NK-92 treated with Interleukin-12 subunit alpha and Interleukin-12 subunit beta, amount 100 ng/mL, for 24 hours (cell line): ENCODE data around the gene DMP1.

Experiments
- DNase-seq: peaks from one replicate; lab custom pipeline; 2025; lab: John Stamatoyannopoulos, UW

DMP1 gene

DNA sequence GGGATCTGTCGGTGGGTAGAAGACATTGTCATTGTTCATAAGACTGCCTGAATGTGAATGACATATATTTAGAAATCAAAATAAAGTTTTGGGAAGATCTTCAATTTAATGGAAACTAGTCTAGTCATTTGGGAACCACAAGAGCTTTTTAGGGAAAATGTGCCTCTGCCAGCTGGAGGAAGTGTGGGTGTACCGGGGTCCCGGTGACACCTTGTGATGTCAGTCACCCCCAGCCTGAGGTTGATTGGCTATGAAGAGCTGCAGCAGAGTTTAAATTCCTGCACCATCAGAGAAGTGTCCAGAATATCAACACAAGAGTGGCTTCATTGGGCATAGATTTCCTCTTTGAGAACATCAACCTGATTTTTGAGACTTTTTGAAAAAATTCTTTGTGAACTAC, at the start of gene DMP1:
TSS of gene DMP1 (plus strand) at position 301 of the 400 bp plus-strand sequence. CDS start 6,213 bp downstream, outside the sequence.
- DNase-seq = no peak

DNA sequence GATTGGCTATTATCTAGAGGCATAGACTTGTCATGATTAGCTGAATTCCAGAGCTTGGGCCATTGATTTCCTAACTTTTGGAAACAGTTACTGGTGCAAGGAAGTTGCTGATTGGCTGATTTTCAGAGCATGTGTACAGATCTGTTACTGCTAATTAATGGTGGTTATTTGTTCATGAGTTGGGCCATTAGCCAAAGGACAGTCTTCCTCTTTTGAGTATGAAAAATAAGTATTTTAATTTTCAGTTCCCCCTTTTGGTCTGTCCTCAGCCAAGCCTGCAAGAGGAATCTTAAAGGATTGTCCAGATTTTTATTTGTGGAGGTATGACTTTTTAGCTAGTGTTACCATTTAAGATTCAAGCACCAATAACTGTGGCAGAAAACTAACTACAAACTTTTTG, 48.7 kb upstream of the DMP1 start:
- no peak for DNase-seq

- DNase-seq = no peak
Observed at GRCh38 chr4:87608229-87608628, 41.9 kb upstream of the DMP1 start, which contains the start of gene DSPP. Gene DSPP (plus strand): TSS chr4:87608529. CDS start chr4:87610909, 2,380 bp downstream.

- DNase-seq = no peak
Observed at GRCh38 chr4:87614292-87614890, 35.7 kb upstream of the DMP1 start.

- DNase-seq = no peak
Observed at GRCh38 chr4:87616268-87616667, 33.8 kb upstream of the DMP1 start.

- DNase-seq = no peak
Observed at GRCh38 chr4:87620086-87620485, 30.0 kb upstream of the DMP1 start.

DNA sequence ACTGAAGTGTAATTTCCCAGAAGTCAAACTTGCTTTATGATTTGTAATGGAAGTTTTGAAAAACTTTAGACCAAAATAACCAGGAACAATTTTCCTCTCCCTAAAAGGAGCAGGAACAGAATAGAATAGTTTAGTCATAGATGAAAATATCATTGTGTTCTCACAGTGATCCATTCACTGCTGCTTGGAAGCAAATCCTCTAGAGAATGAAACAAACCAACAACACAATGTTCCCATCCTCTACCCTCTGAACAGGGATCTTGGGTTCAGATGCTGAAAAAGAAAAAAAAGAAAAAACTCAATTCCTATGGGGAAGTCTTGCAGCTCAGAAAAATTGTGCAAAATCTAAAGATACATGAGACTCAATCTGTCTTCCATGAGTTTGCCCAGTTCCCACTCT, 29.6 kb upstream of the DMP1 start:
- DNase-seq = no peak

DNA sequence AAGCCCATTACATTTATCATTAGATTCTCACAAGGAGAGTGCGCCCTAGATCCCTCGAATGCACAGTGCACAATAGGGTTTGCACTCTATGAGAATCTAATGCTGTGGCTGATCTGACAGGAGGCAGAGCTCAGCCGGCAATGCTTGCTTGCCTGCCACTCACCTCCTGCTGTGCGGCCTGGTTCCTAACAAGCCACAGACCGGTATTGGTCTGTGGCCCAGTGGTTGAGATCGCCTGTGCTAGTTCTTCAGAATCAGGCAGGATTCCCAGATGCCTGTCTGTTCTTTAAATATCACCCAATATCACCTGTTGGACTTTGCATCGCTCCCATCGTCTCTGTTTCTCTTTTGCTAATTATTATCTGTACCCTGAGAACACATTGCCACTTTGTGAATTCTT, 27.8 kb upstream of the DMP1 start:
- no peak for DNase-seq

GRCh38 chr4:87624698-87625097, 25.4 kb upstream of the DMP1 start:
- DNase-seq = no peak

GRCh38 chr4:87631668-87632067, 18.4 kb upstream of the DMP1 start:
- no peak for DNase-seq

GRCh38 chr4:87632469-87632868, 17.6 kb upstream of the DMP1 start:
- DNase-seq = no peak

- no peak for DNase-seq
Observed at GRCh38 chr4:87633243-87633642, 16.8 kb upstream of the DMP1 start.

- no peak for DNase-seq
Observed at GRCh38 chr4:87644286-87644685, 5.8 kb upstream of the DMP1 start.

GRCh38 chr4:87650938-87651337, 858 bp downstream of the DMP1 start:
- no peak for DNase-seq

DNA sequence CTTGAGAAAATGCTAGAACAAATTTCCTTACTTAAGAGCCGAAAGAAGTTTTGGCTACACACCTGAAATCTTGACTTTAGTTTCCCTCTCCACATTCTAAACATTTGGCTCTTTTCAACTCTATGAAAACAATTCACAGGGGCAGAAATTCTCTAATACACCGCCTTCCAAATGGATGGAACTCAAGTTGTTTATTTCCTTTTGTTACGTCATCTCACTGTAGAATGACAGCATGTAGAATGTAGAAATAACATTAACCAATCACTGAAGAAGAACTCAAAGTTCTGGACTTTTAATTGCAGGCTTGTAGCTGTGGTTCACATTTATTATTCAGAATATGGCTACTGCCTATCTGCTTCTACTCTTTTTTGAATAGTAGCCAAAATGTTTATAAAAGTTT, 1.9 kb downstream of the DMP1 start:
- DNase-seq = no peak

DNA sequence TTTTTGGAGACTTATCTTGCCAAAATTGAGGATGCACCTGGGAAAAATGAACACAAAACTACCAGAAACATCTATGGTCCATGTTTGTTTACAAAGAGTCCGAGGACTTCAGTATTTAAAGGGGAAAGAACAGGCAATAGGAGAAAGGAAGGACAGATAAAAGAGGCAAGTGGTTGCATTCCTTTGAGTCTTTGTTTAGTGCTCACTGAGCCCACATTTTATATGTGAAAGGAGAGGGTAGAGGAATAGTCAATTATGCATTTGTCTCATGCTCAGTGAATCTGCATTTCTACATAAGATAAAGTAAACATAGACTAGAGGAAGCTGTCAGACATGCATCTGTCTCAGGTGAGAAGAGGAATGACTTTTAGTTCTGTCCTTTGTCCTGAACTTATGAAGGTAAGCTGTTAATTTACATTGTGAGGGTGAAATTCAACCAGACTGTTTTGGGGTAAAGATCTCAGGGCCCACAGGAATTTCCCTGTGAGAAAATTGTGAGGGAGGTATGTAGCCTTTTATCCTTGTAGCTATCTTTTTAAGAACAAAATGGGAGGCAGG, 4.5 kb downstream of the DMP1 start:
- no peak for DNase-seq

DNA sequence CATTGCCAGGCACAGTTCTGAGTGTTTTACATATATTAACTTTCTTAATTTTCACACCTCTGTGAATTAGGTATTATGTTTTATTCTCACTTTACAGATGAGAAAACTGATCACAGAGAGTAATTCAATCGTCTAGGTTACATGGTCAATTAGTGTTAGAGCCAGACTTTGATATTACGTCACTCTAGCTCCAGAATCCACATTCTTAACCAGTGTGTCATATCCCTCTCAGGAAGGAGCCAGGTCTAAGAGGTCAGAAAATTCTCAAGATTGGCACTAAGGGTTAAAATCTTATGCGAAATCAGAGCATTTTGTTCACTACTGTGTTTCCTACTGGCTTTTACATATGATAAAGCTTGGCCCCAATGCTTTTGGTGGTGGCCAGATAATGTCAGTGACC, 7.4 kb downstream of the DMP1 start:
- DNase-seq = no peak

- DNase-seq = no peak
Observed at GRCh38 chr4:87659247-87659931, 9.3 kb downstream of the DMP1 start.

DNA sequence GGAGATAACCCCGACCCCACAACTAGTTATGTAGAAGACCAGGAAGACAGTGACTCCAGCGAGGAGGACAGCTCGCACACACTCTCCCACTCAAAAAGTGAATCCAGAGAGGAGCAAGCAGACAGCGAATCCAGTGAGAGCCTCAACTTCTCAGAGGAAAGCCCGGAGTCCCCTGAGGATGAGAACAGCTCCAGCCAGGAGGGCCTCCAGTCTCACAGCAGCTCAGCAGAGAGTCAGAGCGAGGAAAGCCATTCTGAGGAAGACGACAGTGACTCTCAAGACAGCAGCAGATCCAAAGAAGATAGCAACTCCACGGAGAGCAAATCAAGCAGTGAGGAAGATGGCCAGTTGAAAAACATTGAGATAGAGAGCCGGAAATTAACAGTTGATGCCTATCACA, 12.8 kb downstream of the DMP1 start:
- DNase-seq = no peak

DNA sequence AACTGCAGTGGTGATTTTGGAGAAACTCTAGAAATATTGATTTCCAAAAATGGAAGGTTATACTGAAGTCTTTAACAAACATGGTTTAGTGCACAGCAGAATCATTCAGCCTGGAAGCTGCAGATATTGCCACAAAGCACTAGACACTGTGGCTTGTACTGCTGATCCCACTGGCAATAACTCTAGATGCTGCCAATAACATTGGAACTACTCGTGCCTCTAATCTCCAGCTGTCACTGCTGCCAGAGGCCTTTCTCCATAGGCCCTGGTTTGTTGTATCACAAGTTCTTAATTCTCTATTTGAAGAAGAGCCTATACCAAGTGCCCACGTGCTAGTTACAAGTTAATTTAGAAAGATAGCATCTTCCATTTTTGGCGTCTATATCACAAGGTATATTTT, 19.3 kb downstream of the DMP1 start:
- DNase-seq = no peak

DNA sequence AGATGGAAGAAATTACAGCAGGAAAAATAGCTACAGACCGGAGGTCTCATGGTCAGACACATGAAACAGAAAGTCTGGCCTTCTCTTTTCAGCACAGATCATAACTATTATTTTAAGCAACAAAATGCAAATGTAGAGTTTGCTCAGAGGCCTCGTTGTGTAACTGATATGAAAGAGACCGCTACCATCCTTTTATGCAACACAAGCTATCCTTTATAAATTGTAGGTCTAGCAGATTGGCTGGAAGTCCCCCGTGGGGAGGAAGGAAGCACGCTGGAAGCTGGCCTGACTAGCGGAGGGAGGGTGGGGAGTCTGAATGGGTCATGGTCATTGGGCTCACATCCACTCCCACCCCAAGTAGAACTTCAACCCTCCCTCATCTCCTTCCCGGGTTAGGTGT, 27.7 kb downstream of the DMP1 start:
- no peak for DNase-seq

DNA sequence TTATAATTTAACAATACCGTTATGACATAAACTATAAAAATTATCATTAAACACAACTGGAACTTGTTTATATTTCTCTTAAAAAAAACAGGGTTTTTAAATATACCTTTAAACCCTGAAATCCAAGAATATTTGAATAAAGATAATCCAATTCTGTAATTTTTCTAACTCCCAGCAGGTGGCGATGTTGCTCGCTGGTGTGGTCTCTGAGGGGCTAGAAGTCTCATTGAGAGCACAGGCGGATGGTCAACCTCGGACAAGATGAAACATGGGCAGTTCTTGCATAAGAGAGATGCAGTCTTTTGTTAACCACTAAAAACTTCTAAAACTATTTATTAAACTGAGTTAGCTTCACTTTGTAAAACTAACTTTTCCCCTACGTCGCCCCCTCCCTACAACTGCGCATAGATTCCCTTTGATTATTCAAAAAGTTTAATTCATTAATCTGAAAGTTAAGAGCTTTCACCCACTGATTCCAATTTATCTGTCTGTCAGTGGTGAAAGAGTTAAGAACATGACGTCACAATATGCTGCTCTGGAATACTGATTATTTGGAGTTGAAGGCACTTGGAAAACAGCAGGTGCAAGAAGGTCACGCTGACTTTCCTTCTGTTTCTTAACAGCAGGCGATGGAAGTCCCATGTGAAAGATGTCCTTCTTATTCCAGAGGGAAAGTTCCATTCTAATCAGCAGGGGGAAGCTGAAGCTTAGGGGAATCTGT, 29.5 kb downstream of the DMP1 start:
- DNase-seq = no peak

DNA sequence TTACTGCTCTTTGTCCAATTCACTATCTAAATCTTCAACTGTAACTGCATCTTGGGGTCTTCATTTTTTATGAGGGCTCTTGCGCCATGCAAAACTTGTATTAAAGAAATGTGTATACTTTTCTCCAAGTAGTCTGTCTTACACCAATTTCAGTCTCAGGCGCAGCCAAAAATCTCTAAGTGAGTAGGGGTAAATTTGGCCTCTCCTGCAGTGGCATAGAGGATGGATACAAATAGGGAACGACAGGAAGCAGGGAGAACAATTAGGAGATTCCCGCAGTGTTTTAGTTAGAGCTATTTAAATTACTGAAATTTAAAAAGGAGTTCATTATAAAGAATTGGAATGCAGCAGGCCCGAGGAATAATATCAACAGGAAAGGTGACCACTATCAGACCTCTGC, 30.2 kb downstream of the DMP1 start:
- DNase-seq = no peak
